ENCODE measurements around the gene CDX2. TPM values are rescaled to one million over a fixed set of nuclear protein-coding genes. Genes with fewer than 3 reads are reported as not detected.

CDX2 gene
- total RNA-seq, 2 experiments from 2014 or later: not detected

GRCh38 chr13:27985600-27985999 is 16.5 kb upstream of the CDX2 start:
- no peak overlapping the region for H3K27ac Mint-ChIP-seq
- no peaks in the 10 kb centered on the region for H3K9me3 Mint-ChIP-seq
- DNase-seq: no peak
- peaks cover 44% of the 10 kb centered on the region for H3K27me3 Mint-ChIP-seq
- H3K36me3 Mint-ChIP-seq: no peaks in the 10 kb centered on the region
- H3K4me1 Mint-ChIP-seq: peaks cover 4% of the 10 kb centered on the region
- H3K4me3 Mint-ChIP-seq: no peak overlapping the region

DNA sequence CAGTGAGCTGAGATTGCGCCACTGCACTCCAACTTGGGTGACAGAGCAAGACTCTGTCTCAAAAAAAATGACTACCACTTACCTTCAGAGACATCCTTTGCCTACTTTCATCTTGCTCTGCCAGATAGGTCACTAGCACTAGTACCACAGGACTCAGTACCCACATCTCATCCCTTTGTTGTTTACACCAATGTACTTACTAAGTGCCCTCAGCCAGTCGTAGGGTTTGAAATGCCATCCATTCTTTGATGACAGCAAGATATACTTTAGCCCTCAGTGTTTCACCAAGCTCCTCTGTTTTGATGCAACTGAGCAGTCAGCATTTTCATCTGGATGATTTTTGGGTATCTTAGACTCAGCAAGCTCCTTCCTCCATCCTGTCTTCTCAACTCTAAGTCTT is 13.2 kb upstream of the CDX2 start:
- no peak for DNase-seq
- no peaks in the 10 kb centered on the region for H3K9me3 Mint-ChIP-seq
- peaks cover 68% of the 10 kb centered on the region for H3K27me3 Mint-ChIP-seq
- peaks cover 14% of the 10 kb centered on the region for H3K4me1 Mint-ChIP-seq
- H3K27ac Mint-ChIP-seq: no peak overlapping the region
- H3K36me3 Mint-ChIP-seq: no peaks in the 10 kb centered on the region
- no peak overlapping the region for H3K4me3 Mint-ChIP-seq

DNA sequence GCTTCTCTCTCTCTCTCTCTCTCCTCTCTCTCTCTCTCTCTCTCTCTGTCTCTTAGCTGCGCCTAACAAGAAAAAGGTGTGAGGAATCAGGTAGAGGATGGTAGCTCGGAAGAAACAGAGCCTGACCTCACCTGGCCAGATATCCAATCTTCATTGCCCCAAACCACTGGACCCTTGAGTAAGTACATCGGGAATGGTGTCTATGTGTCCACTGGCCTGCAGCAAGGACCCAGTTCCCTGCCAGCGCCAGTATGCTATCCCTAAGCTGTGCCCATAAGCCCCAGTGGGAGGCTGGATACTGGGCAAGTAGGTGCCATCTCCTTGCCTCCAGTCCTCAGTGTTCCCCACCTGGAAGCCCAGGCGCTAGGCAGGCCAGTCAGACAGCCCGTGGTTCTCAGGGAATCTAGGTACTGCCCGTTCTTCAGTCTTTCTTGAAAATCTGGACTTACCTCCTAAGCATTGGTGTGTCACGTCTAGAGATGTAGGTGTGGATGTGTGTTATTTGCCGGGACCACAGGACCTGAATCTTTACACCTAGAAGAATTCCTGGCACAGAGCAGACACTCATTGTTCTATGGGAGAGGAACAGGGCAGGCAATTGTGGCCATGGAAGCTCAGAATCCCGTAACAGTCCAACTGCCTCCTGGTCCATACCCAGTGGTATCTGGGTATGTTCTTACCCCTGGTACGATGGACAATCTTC is 12.0 kb upstream of the CDX2 start:
- Mint-ChIP-seq H3K27me3 (peaks cover 76% of the 10 kb centered on the region), H3K27ac (no peak overlapping the region), H3K4me1 (peaks cover 15% of the 10 kb centered on the region), H3K4me3 (no peak overlapping the region), H3K9me3 (no peaks in the 10 kb centered on the region), H3K36me3 (no peaks in the 10 kb centered on the region)
- no peak for DNase-seq

DNA sequence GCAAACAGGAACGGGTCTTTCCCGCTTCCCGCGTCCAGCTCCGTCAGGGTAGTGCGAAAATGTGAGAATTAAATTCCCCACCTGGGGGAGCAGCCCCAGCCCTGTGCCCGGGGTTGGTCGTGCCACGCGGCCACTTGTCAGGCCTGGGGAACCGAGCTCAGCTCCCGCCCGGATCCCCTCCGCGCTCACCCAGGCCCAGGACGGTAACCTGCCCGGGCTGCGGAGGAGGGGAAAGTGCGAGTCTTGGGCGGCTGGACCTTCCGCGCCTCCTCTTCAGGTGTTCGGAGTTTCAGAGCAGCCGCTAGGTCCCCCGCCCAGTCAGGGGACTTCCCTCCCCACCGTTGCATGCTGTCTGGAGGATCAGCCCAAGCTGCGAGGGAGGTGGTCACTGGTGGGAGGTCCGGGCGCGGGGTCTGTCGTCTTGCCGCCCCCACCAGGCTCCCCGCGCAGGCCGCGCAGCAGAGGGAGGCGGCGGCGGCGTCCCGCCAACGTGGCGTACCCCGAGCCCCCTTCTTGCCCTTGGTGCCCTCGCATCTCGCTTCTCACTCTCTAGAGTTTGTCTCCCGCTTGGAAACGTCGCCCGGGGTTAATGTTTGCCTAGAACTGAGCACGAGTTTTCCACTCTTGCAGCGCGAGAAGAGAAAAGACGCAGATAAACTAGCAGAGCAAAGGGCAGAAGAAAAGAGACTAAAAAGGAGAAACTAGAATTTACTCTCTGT is 11.3 kb upstream of the CDX2 start:
- H3K4me3 Mint-ChIP-seq: peak overlapping the region; percentile 51

DNA sequence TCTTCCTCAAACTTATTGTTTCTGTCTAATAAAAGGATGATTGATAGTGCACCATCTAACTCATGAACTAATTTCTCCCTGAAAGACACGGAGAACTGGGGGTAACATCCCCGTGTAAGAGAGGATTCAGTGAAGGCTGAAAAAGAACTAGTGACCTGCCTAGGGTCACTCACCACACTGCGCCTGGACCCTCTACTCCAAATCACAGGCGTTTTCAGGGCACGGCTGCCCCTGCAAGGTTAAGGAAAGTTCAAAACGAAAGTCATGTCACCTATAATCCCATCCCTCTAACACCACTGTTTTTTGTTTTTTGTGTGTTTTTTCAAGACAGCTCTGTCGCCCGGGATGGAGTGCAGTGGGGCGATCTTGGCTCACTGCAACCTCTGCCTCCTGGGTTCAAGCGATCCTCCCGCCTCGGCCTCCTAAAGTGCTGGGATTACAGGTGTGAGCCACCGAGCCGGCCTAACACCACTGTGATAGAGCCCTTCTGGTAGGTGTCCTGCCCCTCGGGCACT is 10.7 kb upstream of the CDX2 start:
- H3K9me3 Mint-ChIP-seq: no peaks in the 10 kb centered on the region
- peak overlapping the region; percentile 51 for H3K4me3 Mint-ChIP-seq
- DNase-seq: no peak
- no peak overlapping the region for H3K27ac Mint-ChIP-seq
- H3K27me3 Mint-ChIP-seq: peaks cover 89% of the 10 kb centered on the region
- H3K4me1 Mint-ChIP-seq: peaks cover 22% of the 10 kb centered on the region
- H3K36me3 Mint-ChIP-seq: no peaks in the 10 kb centered on the region

More for the DNA sequence above, 11.3 kb upstream of the CDX2 start:
- DNase-seq: no peak
- Mint-ChIP-seq H3K36me3 (no peaks in the 10 kb centered on the region), H3K27ac (no peak overlapping the region), H3K4me1 (peaks cover 19% of the 10 kb centered on the region), H3K27me3 (peaks cover 83% of the 10 kb centered on the region), H3K9me3 (no peaks in the 10 kb centered on the region)

DNA sequence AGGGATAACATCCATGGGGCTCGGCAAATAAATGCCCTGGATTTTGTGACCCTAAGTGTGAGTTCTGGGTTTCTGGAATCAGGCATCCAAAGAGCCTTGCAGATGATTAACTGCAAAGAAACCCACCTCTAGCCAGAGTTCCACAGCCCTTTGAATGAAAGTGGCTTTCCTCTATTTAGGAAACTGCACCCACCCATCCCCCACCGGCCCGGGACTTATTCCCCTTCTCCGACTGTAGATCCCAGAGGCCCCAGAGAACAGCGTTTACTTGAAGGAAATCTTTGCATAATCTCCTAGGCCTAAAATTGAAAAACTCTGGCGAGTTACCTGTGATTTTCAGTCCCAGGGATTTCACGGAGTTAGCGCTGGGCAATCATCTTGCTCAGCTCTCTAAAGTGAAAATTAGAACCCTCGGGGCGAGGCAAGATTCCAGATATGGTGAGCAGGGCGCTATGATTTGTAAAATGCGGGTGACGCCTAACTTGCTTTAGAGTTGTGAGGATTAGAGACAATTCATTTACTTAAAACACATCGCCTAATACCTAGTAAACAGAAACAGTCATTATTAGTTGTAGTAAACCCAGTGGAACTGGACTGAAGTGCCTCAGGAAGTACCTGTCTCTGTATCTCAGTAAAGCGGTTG is 10.0 kb upstream of the CDX2 start:
- Mint-ChIP-seq H3K9me3 (no peaks in the 10 kb centered on the region), H3K4me3 (no peak overlapping the region), H3K36me3 (no peaks in the 10 kb centered on the region), H3K27me3 (peaks cover 93% of the 10 kb centered on the region), H3K4me1 (peaks cover 20% of the 10 kb centered on the region), H3K27ac (no peak overlapping the region)
- DNase-seq: no peak

DNA sequence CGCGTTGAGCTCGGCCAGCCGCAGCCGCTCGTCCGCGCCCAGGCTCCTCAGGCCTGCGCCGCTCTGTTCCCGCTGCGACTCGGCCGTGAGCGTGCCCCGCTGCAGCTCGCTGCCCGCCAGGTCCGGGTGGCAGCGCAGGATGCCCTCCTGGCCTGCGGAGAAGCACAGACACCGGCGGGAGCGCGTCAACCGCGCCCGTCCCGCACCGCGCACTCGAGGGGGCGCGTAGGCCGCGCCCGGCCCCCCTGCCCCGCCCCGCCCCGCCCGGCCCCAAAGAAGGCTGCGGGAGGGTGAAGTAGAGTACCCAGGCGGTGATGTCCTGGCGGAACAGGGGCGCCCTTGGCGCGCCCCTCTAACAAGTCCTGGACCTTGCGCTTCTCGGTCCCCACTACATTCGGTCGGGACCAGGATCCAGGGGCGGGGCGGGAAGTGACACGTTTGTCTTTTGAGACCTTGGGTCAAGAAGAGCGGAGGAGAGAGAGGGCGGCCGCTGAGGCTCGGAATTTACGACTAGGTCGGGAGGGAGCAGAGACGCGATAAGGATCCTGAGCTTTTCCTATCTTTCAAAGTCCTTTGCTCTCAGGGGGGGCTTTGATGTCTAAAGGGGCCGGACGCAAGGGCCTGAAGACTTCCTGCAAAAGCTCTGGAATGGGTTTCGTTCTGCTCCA is 9.3 kb upstream of the CDX2 start:
- Mint-ChIP-seq H3K36me3 (no peaks in the 10 kb centered on the region), H3K27ac (peak overlapping the region; percentile 31), H3K4me3 (no peak overlapping the region), H3K27me3 (peaks cover 93% of the 10 kb centered on the region), H3K9me3 (no peaks in the 10 kb centered on the region), H3K4me1 (peaks cover 20% of the 10 kb centered on the region)
- DNase-seq: no peak

GRCh38 chr13:27977476-27978300 is 8.6 kb upstream of the CDX2 start:
- H3K9me3 Mint-ChIP-seq: no peaks in the 10 kb centered on the region
- peaks cover 20% of the 10 kb centered on the region for H3K4me1 Mint-ChIP-seq
- no peak for DNase-seq
- H3K4me3 Mint-ChIP-seq: no peak overlapping the region
- peak overlapping the region; percentile 50 for H3K27ac Mint-ChIP-seq
- no peaks in the 10 kb centered on the region for H3K36me3 Mint-ChIP-seq
- peaks cover 93% of the 10 kb centered on the region for H3K27me3 Mint-ChIP-seq

DNA sequence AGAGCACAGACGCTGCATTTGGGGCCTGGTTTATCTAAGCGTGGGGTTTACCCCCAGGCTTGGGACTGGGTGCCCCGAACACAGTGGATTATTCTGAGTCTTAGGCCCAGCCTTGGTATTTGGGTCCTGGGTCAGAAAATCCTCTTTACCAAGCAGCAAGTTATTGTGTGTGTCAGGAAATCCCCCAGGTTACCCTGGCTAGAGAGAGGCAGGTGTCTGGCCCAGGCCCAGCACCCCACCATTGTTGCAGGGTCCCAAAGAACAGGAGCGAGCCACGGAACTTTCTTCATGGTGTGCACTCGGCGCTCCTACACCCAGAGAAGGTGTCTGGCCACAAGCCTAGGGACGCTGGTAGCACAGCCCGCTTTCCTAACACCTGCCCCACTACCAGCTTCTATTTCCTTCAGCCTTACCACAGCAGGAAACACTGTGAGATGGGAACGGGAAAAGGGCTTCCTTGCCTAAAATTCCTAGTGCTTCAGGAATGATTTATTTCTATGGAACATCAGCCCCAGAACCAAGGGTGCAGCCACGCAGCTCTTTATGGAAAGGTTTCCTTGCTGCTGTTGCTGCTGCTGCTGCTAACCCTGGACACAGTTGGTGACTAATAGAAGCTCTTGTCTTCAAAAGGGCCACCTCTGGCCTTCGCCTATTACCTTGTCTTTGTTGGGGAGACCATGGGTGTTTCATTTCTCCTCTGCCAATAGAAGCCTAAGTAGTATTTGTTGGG is 7.4 kb upstream of the CDX2 start:
- no peaks in the 10 kb centered on the region for H3K9me3 Mint-ChIP-seq
- H3K27me3 Mint-ChIP-seq: peaks cover 91% of the 10 kb centered on the region
- H3K4me1 Mint-ChIP-seq: peaks cover 20% of the 10 kb centered on the region
- no peak overlapping the region for H3K27ac Mint-ChIP-seq
- no peaks in the 10 kb centered on the region for H3K36me3 Mint-ChIP-seq
- H3K4me3 Mint-ChIP-seq: no peak overlapping the region
- no peak for DNase-seq

- H3K4me3 Mint-ChIP-seq: no peak overlapping the region
Observed at GRCh38 chr13:27975564-27976361, 6.6 kb upstream of the CDX2 start.

DNA sequence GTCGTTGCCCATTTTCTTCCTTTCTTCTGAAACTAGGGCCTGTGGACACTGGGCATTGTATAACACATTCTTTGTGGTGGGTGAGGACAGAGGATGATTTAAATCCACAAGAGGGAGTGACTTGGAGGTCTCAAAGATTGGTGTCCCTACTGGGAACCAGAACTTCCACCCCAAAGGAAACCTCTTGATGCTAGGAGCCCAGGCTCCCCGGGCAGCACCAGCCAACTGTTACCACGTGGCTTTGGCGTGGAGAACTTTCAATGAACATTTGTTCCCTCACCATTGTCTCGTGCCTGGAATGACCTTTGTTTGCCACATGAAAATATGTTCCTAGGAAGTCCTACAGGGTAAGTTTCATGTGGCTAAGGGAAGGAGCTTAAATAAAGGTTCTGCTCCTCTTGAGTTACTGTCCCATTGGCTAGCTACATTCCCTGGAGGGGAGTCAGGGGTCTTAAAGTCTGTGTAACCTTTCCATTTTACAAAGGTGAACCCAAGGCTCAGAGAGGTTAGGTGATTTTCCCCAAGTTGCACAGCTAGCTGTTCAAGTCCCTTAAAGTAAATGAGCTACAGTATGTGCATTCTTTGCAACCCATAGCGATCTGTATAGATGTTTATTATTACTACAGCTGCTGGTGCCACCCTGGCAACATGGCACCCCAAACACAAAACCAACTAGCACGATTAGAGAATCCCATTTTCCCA is 5.0 kb upstream of the CDX2 start:
- Mint-ChIP-seq H3K4me3 (no peak overlapping the region), H3K4me1 (peaks cover 19% of the 10 kb centered on the region), H3K9me3 (no peaks in the 10 kb centered on the region), H3K27me3 (peaks cover 93% of the 10 kb centered on the region), H3K27ac (no peak overlapping the region), H3K36me3 (no peaks in the 10 kb centered on the region)
- no peak for DNase-seq

More at GRCh38 chr13:27975564-27976361, 6.6 kb upstream of the CDX2 start:
- H3K27ac Mint-ChIP-seq: no peak overlapping the region
- H3K4me1 Mint-ChIP-seq: peaks cover 20% of the 10 kb centered on the region
- H3K9me3 Mint-ChIP-seq: no peaks in the 10 kb centered on the region
- H3K27me3 Mint-ChIP-seq: peaks cover 91% of the 10 kb centered on the region
- H3K36me3 Mint-ChIP-seq: no peaks in the 10 kb centered on the region
- DNase-seq: no peak

- Mint-ChIP-seq H3K4me3 (no peak overlapping the region), H3K27ac (no peak overlapping the region), H3K4me1 (peaks cover 20% of the 10 kb centered on the region), H3K9me3 (no peaks in the 10 kb centered on the region), H3K27me3 (peaks cover 93% of the 10 kb centered on the region), H3K36me3 (no peaks in the 10 kb centered on the region)
- DNase-seq: no peak
Observed at GRCh38 chr13:27973291-27973690, 4.2 kb upstream of the CDX2 start.

GRCh38 chr13:27972478-27972820 is 3.3 kb upstream of the CDX2 start:
- Mint-ChIP-seq H3K9me3 (no peaks in the 10 kb centered on the region), H3K4me1 (peaks cover 20% of the 10 kb centered on the region), H3K27ac (no peak overlapping the region), H3K27me3 (peaks cover 98% of the 10 kb centered on the region), H3K36me3 (no peaks in the 10 kb centered on the region), H3K4me3 (no peak overlapping the region)
- DNase-seq: no peak
